Coronary artery (tissue), 2 donors: ENCODE data around the gene MLLT6.

ENCODE experiments used
- DNase-seq: peaks from one replicate; pipeline ENCODE4 v3.0.0-alpha.2; 2017; ENCODE audit warnings: low spot score
- H3K27ac ChIP-seq, 2 donors: fragments of 200-600 bp; sonication (generic); one replicate each; pipeline ENCODE4 v1.5.1; 2016 to 2019
- H3K4me3 ChIP-seq: fragments of 200-600 bp; sonication (generic); 2 replicates; pipeline ENCODE4 v1.5.1; 2016; ENCODE audit warnings: mild to moderate bottlenecking, moderate library complexity
- TF ChIP-seq, protein P1 (sequence below): fragments of 200-600 bp; sonication (generic); IDR thresholded peaks from one replicate; pipeline ENCODE4 v1.5.1; 2019; ENCODE audit warnings: antibody characterized with exemption

Gene MLLT6

GRCh38 chr17:38693700-38694329 is 11.3 kb upstream of the MLLT6 start:
- no peak overlapping the region for H3K4me3 ChIP-seq
- TF ChIP-seq, protein P1, sequence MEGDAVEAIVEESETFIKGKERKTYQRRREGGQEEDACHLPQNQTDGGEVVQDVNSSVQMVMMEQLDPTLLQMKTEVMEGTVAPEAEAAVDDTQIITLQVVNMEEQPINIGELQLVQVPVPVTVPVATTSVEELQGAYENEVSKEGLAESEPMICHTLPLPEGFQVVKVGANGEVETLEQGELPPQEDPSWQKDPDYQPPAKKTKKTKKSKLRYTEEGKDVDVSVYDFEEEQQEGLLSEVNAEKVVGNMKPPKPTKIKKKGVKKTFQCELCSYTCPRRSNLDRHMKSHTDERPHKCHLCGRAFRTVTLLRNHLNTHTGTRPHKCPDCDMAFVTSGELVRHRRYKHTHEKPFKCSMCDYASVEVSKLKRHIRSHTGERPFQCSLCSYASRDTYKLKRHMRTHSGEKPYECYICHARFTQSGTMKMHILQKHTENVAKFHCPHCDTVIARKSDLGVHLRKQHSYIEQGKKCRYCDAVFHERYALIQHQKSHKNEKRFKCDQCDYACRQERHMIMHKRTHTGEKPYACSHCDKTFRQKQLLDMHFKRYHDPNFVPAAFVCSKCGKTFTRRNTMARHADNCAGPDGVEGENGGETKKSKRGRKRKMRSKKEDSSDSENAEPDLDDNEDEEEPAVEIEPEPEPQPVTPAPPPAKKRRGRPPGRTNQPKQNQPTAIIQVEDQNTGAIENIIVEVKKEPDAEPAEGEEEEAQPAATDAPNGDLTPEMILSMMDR: no peak

GRCh38 chr17:38697061-38697820 is 7.8 kb upstream of the MLLT6 start:
- TF ChIP-seq, protein P1: no peak
- Histone ChIP-seq H3K27ac (no peak overlapping the region), H3K4me3 (no peak overlapping the region)
- DNase-seq: no peak

More at GRCh38 chr17:38693700-38694329, 11.3 kb upstream of the MLLT6 start:
- peak; percentile 91 for DNase-seq
- peak overlapping the region; percentile 57 to 85 for H3K27ac ChIP-seq

GRCh38 chr17:38698760-38699159 is 6.3 kb upstream of the MLLT6 start:
- Histone ChIP-seq H3K27ac (no peak overlapping the region), H3K4me3 (no peak overlapping the region)
- DNase-seq: no peak
- TF ChIP-seq, protein P1: no peak

DNA sequence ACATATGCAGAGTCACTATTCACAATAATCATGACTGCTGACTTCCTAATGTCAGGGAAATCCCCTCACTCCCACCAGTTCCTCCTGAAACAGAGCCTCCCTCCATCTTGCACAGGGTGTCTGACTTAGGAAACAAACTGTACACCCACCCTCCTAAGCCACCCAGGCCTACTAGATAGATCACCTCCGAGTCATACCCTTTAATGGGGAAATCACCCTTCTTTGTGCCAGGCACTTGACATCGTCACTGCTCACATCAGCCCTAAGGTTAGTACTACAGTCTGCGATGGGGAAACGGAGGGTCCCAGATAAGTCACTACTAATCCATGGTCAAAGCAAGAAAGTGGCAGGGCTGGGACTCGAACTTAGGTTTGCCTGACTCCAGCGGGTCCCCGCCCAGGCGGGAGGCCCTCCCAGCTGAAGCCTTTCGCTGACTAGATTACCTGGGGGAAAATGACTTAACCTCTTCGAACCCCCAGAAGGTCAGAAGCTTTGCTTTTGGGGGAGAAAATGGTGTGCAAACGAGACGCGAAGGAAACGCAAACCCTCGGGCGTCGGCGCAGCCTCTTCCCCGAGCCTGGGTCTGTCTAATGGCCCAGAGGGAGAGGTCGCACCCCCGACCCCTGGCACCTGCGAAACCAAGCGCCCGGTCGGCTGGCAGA is 3.4 kb upstream of the MLLT6 start:
- Histone ChIP-seq H3K4me3 (peak overlapping the region; percentile 92), H3K27ac (peak overlapping the region; percentile 85 to 97)
- TF ChIP-seq, protein P1: no peak
- no peak for DNase-seq

- Histone ChIP-seq H3K4me3 (peak overlapping the region; percentile 92), H3K27ac (peak overlapping the region; percentile 85 to 97)
- TF ChIP-seq, protein P1: no peak
- peak; percentile 92 for DNase-seq
These were observed 2.7 kb upstream of the MLLT6 start for GRCh38 chr17:38702166-38702915.

DNA sequence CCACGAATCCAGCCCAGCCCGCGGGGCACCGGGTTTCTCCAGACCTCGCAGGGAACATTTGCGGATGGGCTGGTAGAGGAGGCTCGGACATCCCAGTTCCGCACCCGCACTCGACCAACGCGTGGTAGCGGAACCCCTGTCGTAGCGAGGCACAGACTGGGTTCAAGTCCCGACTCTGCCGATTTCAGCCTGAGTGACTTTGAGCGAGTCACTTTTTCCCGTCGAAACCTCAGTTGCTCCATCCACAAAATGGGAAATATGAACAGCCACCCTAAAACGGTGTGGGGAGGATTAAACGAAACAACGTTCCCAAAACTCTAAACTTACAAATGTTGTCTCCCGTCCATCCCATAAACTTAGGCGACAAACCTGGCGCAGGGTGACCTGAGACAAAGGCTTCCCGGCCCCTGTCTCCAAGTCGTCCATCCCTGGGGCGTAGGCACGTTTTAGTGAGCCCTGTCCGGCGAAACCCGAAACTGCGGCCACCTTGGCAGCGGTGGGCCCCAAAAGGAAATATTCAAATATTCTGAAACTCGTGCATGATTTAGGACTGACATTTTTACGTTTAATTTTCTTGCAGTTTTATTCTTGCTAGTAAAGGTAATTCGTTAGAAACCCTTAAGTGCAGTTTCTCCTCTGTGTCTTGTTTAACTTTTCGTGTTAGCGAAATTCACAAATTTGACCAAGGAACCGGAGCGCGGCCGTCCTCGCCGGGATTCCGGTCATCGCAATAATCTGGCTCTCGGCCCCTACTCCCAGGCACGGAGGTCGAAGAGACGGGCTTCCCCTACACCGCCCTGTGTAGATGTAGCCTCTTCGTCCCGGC is 1.9 kb upstream of the MLLT6 start:
- TF ChIP-seq, protein P1: no peak
- peak overlapping the region; percentile 70 to 97 for H3K27ac ChIP-seq
- H3K4me3 ChIP-seq: peak overlapping the region; percentile 92
- DNase-seq: no peak
